ENCODE results near the gene CHN1.

The CHN1 gene

DNA sequence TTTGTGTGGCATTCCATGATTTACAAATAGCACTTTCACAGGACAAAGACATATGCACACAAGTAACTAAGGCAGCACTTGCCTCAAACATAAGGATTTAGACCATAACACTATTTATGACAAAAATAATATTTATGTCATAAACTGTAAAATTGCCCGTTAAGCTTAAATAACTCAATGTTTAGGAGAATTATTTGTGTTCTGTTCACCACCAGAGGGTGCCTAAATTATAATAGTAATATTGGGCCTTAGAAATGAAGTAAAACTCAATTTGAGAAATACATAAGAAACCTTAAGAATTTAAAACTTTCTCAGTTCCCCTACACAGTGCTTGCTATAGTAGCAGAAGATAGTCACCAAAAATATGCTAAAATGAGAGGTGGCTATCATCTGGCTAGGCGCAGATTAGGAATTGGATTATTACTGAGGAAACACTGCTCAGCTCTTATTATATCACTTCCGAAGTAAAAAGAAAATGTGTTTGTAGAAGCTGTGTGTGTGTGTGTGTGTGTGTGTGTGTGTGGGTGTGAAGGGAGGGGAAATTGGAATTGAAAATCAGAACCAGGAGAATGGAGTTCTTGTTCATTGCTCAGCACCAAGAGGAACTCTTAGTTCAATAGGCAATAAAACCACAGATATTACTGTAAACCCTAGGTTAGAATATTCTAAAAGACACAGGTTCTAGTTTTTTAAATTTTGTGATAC is 4.9 kb upstream of the CHN1 start:
- no peak for DNase-seq

DNA sequence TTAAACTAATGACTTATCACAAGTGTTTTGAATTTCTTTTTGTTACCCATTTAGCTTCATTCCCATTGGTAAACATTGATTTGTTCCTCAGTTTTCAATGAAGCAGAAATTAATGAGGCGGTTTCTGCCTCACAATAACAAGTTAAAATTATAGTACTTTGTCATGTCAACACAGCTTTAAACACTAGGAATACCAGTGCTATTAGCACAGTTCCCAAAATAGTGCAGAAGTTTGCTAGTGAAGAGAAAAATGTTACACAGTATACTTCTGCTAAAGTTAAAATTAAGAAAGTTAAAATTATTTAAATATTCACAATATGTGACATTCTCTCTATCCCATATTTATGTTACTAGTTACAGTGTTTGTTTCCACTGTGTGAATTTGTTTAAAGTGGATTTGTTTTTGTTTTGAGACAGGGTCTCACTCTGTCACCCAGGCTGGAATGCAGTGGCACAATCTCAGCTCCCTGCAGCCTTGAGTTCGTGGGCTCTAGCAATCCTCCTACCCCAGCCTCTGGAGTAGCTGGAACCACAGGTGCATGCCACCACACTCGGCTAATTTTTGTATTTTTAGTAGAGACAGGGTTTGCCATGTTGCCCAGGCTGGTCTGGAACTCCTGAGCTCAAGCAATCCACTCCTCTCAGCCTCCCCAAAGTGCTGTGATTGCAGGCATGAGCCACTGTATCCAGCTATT is 3.8 kb upstream of the CHN1 start:
- DNase-seq, result no peak

GRCh38 chr2:175008009-175008408 is 2.8 kb upstream of the CHN1 start:
- no peak for DNase-seq

GRCh38 chr2:175007510-175007909 is 2.3 kb upstream of the CHN1 start:
- no peak for DNase-seq

DNA sequence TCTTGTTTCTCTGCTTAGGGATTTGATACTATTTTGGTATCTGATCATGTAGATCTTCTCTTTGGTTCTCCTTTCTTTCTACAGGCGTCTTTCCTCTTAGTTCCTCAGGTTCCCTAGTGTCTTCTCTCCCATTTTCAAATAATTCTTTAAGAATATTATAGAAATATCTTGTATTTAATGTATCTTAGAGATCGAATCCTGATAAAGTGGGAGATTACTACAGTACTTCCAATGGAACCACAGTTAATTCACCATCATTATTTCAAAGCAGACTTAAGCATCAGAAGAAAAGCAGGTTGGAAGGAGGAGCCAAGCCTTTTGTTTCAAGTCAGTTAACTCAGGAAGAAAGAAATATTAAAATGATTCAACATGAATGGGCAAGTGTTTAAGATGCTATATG is 1.1 kb upstream of the CHN1 start:
- no peak for DNase-seq

DNA sequence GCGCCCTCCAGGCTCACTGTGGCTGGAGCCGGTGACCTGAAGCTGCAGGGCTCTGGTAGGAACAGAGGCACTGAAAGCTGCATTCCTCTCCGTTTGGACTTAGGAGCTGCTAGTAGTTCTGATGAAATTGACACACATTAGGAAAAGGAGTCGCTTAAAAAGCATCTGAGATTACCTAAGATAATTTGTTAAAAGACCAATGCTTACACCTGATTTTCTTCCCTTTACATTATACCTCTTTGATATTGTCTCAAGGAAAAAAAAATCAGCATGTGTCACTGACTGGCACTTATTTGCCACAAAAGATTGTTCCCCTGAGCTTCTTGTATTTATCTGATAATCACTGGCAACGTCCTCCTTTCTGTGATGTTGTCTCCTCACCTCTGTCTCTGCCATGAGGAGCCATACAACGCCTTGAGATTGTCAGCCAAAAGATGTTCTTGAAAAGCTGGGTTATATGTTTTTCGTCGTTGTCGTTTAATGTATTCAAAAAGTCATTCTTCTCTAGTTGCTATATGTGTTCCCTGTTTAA is 618 bp upstream of the CHN1 start:
- DNase-seq, result no peak

DNA sequence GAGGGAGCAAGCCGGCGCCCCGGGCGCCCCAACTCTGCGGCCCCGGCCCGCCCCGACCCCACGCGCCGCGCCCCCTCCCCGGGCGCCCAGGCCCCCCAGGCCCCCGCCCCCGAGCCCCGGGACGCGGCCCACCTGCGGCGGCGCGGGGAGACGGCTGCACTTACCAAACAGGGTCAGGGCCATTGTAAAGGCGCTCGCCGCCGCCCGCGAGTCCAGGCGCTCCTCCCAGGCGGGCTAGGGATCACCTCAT is 526 bp downstream of the CHN1 start:
- no peak for DNase-seq

DNA sequence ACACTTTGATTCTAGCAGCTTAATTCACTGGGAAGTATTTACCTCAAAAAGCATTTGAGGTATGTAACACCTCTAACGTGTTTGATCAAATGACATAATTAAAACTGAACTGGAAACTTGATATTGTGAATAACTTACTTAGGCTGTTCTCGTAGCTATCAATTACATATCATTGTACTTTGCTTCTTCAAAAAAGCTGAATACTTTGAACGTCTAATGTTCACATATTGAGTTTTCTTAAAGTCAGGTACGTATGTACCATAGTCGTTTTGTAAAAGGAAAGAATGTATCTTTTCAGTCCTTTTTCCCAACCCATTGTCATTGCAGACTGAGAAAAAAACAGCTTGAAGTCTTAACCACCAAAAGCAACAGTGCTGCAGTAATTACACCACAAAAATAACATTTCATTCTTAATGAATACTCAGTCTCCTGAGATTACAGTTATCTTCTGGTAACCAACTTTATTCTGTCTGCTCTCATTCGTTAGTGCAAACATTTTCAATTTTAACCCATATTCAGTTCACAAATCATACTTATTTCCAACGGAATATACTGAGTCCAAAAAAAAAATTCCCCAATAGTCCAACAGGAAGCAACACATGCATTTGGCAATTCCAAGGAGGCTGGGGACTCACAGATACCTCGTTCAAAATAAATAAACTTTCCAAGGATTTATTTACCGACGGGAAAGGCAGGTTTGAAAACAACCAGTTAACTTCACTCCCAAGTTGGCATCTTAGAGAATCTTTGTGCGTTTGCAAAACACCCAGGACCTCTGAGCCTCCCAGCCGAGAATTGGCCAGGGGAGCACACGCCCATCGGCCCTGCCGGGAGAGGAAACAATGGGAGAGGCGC is 1.1 kb downstream of the CHN1 start:
- DNase-seq, result peak; percentile 19

GRCh38 chr2:175002547-175003274 is 2.5 kb downstream of the CHN1 start:
- no peak for DNase-seq

GRCh38 chr2:175001566-175001965 is 3.6 kb downstream of the CHN1 start:
- DNase-seq, result peak; percentile 71

DNA sequence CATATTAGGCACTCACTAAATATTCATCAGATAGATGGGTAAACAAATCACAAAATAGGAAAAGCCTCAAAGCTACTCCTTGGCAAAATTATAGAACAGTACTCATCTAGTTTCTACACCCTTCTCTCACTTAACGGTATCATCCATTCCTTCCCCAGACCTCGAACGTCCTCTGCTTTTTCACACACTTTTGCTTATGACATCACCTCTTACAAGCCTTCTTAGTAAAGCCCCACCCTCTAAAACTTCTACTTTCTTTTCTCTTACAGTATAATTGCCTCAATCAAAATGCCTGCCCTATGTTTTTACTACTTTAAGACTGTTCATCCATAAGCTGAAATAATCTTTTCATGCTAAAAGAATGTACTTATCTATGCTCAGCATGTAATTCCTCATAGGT is 8.1 kb downstream of the CHN1 start:
- DNase-seq, result no peak

- DNase-seq, result no peak
These were observed 8.6 kb downstream of the CHN1 start for GRCh38 chr2:174996622-174997021.

GRCh38 chr2:174994381-174994780 is 10.8 kb downstream of the CHN1 start:
- no peak for DNase-seq

DNA sequence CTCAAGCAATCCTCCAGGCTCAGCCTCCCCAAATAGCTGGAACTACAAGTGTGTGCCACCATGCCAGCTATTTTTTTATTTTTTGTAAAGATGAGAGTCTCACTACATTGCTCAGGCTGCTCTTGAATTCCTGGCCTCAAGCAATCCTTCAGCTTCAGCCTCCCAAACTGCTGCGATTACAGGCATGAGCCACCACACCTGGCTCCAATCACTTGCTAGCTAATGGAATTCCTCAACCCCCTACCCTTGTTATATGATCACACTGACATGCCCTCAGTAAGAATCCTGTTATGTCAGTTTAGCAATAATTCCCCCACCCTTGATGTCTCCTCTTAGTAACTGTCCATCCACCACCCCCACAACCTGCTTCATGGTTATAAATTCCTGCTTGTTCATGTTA is 12.3 kb downstream of the CHN1 start:
- no peak for DNase-seq

GRCh38 chr2:174985614-174986013 is 19.6 kb downstream of the CHN1 start:
- DNase-seq, result peak; percentile 8

- no peak for DNase-seq
These were observed 20.6 kb downstream of the CHN1 start for GRCh38 chr2:174984561-174984960.

- DNase-seq, result no peak
These were observed 23.9 kb downstream of the CHN1 start for GRCh38 chr2:174981331-174981730.

GRCh38 chr2:174979996-174980395 is 25.2 kb downstream of the CHN1 start:
- DNase-seq, result no peak

DNA sequence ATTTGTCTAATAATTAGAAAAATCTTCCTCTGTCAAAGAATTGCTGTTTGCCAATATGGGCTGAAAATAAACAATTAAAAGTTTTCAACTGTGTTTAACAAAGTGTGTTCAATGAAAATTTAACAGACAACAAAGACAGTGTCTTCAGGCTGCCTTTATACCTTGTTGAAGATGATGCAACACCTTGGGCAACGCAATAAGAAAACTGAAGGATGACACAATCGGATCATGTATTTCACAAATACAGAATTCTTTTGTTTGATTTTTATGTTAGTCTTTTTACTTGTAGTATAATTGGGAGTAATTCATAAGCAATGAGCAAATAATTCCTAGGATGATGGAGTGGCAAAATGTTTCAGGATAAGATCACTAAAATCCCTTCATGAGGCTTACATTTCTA is 27.8 kb downstream of the CHN1 start:
- no peak for DNase-seq

DNA sequence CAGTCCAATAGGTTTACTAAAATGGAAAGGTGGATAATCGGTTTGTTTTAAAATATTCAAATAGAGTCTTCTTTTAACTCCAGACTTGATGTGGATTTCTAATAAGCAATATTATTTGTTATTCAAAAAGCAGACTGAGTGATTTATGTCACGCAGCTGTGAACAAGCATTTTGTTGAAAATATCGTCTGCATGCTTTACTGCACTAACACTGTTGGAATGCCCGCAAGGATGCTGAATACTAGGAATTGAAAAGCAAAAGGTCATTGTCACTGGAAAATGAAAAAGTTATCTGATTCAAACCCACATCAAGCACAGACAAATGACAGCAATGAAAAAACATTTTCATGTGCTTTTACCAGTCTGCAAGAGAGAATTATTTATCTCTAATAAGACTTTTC is 31.1 kb downstream of the CHN1 start:
- DNase-seq, result no peak

- DNase-seq, result no peak
These were observed 32.3 kb downstream of the CHN1 start for GRCh38 chr2:174972924-174973323.

- DNase-seq, result no peak
These were observed 33.1 kb downstream of the CHN1 start for GRCh38 chr2:174971868-174972781.
